Caki2 (cell line): Measurements from ENCODE around the gene GPRC5C. TPM values are rescaled to one million over a fixed set of nuclear protein-coding genes. Genes with fewer than 3 reads are reported as not detected.

Experiments used
- DNase-seq: peaks from one replicate; pipeline ENCODE4 v3.0.0-alpha.2; 2015; ENCODE audit warnings: low read depth
- in situ Hi-C: cut with HindIII; loops from 2 replicates; pipeline ENCODE4 v1.10.0; 2016; ENCODE audit warnings: low sequenced_read_pairs, low pct_unique_long_range_greater_than_20kb, mixed read lengths
- total RNA-seq: library from RNA; depleted of rRNA; stranded (reverse); fragments of >200 nt; shearing (Covaris generic); gene quantifications from 2 replicates; pipeline ENCODE4 v1.2.3, GENCODE V29; 2014; ENCODE audit warnings: low replicate concordance

Gene GPRC5C
- total RNA-seq, 1 experiment from 2014 or later = 424 TPM

- in situ Hi-C loops = no loop called here
- no peak for DNase-seq
Measured at GRCh38 chr17:74458835-74459234, 26.9 kb downstream of the GPRC5C start.

GRCh38 chr17:74459622-74460021 lies 27.7 kb downstream of the GPRC5C start:
- no peak for DNase-seq
- in situ Hi-C loops = no loop called here

- no peak for DNase-seq
- in situ Hi-C loops = no loop called here
Measured at GRCh38 chr17:74460241-74460640, 28.4 kb downstream of the GPRC5C start.

GRCh38 chr17:74460996-74461395 lies 29.1 kb downstream of the GPRC5C start:
- in situ Hi-C loops = no loop called here
- no peak for DNase-seq

- in situ Hi-C loops = no loop called here
- no peak for DNase-seq
Measured at GRCh38 chr17:74461611-74462010, 29.7 kb downstream of the GPRC5C start.

GRCh38 chr17:74464730-74465377 lies 33.0 kb downstream of the GPRC5C start:
- no peak for DNase-seq
- in situ Hi-C loops = no loop called here

- in situ Hi-C loops = no loop called here
- no peak for DNase-seq
Measured at GRCh38 chr17:74465378-74466110, 33.7 kb downstream of the GPRC5C start.

GRCh38 chr17:74466111-74466827 lies 34.4 kb downstream of the GPRC5C start, which contains the start of gene CD300A:
Gene CD300A, plus strand, starts transcription at chr17:74466634. Its CDS starts 70 bp downstream, at chr17:74466704.
- no peak for DNase-seq
- in situ Hi-C loops = no loop called here

GRCh38 chr17:74466828-74467184 lies 34.9 kb downstream of the GPRC5C start:
- in situ Hi-C loops = no loop called here
- no peak for DNase-seq

- no peak for DNase-seq
- in situ Hi-C loops = no loop called here
Measured at GRCh38 chr17:74467221-74467951, 35.5 kb downstream of the GPRC5C start.

GRCh38 chr17:74471341-74471740 lies 39.5 kb downstream of the GPRC5C start:
- in situ Hi-C loops = no loop called here
- DNase-seq = no peak

- DNase-seq = no peak
- in situ Hi-C loops = no loop called here
Measured at GRCh38 chr17:74472890-74473289, 41.0 kb downstream of the GPRC5C start.

- in situ Hi-C loops = no loop called here
- no peak for DNase-seq
Measured at GRCh38 chr17:74473294-74473693, 41.4 kb downstream of the GPRC5C start.

- DNase-seq = no peak
- in situ Hi-C loops = no loop called here
Measured at GRCh38 chr17:74474043-74474792, 42.3 kb downstream of the GPRC5C start.

GRCh38 chr17:74475189-74475588 lies 43.3 kb downstream of the GPRC5C start:
- in situ Hi-C loops = loop anchor here (25.0 kb wide), 1 partner anchor 163 kb away; no protein-coding TSS in a partner anchor
- DNase-seq = no peak

GRCh38 chr17:74477411-74477810 lies 45.5 kb downstream of the GPRC5C start:
- no peak for DNase-seq
- in situ Hi-C loops = loop anchor here (25.0 kb wide), 1 partner anchor 165 kb away; no protein-coding TSS in a partner anchor

GRCh38 chr17:74478420-74479100 lies 46.7 kb downstream of the GPRC5C start:
- in situ Hi-C loops = loop anchor here (25.0 kb wide), 1 partner anchor 166 kb away; no protein-coding TSS in a partner anchor

More at GRCh38 chr17:74478420-74479100, 46.7 kb downstream of the GPRC5C start:
- DNase-seq = no peak
